ENCODE data around the gene ZNF546.

- TF ChIP-seq CEBPB (IDR thresholded peaks at IDR 0.05) (no peak), RFX5 (IDR thresholded peaks at IDR 0.05) (no peak), RCOR1 (IDR thresholded peaks at IDR 0.05; ENCODE audit: low read depth, low read length) (no peak), HDAC2 (IDR thresholded peaks at IDR 0.05) (no peak), E2F6 (IDR thresholded peaks at IDR 0.05; ENCODE audit: borderline replicate concordance, low read depth) (no peak), ELK1 (IDR thresholded peaks at IDR 0.05; ENCODE audit: low read depth, low read length) (no peak), NPAS2 (CRISPR knock-in tag; IDR thresholded peaks at IDR 0.05; ENCODE audit: borderline replicate concordance) (no peak), CHD2 (IDR thresholded peaks at IDR 0.05; ENCODE audit: low read length, partially characterized antibody) (no peak), CTCF (IDR thresholded peaks at IDR 0.05) (no peak), GATA3 (IDR thresholded peaks at IDR 0.05; ENCODE audit: borderline replicate concordance) (no peak)
These were observed 867 bp downstream of the ZNF546 start for GRCh38 chr19:39997638-39998216.
